ENCODE results near the gene NOD1.

NOD1 gene

DNA sequence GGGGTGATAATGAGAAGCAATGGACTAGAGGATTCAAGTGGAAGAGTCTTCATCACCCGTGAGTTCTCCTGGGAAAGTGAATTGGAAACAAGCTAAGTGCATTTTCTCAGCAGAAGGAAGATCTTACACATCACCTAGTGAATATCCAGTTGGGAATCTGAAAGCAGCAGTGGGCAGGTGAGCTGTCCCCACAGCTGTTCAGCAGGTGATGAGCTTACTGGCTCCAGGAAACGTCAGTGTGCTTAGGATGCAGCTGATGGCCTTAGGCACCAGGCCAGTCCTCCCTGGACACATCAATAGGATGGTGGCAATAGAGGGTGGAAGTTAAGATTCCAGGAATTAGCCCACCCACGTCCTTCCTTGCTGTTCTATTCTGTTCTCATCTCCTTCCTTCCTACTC is 66.7 kb downstream of the NOD1 start:
- no peak for ATAC-seq
- TF ChIP-seq ZFP30 (CRISPR knock-in tag; IDR thresholded peaks at IDR 0.05) (no peak), GLIS3 (CRISPR knock-in tag; IDR thresholded peaks at IDR 0.05) (no peak), ZNF8 (CRISPR knock-in tag; IDR thresholded peaks at IDR 0.05) (no peak), RARB (CRISPR knock-in tag; IDR thresholded peaks at IDR 0.05) (no peak), CSDC2 (CRISPR knock-in tag; IDR thresholded peaks at IDR 0.05) (no peak), ZNF70 (CRISPR knock-in tag; IDR thresholded peaks at IDR 0.05) (no peak), PPARA (CRISPR knock-in tag; IDR thresholded peaks at IDR 0.05; ENCODE audit: borderline replicate concordance) (no peak), ESRRG (CRISPR knock-in tag; IDR thresholded peaks at IDR 0.05) (no peak), TOX (CRISPR knock-in tag; IDR thresholded peaks at IDR 0.05; ENCODE audit: borderline replicate concordance) (no peak), SNAI2 (CRISPR knock-in tag; IDR thresholded peaks at IDR 0.05) (no peak), BACH2 (CRISPR knock-in tag; IDR thresholded peaks at IDR 0.05; ENCODE audit: borderline replicate concordance) (no peak), ZFP3 (CRISPR knock-in tag; IDR thresholded peaks at IDR 0.05) (no peak), ARNTL (CRISPR knock-in tag; IDR thresholded peaks at IDR 0.05; ENCODE audit: borderline replicate concordance, low read depth) (no peak)
- TF ChIP-seq, protein P1, sequence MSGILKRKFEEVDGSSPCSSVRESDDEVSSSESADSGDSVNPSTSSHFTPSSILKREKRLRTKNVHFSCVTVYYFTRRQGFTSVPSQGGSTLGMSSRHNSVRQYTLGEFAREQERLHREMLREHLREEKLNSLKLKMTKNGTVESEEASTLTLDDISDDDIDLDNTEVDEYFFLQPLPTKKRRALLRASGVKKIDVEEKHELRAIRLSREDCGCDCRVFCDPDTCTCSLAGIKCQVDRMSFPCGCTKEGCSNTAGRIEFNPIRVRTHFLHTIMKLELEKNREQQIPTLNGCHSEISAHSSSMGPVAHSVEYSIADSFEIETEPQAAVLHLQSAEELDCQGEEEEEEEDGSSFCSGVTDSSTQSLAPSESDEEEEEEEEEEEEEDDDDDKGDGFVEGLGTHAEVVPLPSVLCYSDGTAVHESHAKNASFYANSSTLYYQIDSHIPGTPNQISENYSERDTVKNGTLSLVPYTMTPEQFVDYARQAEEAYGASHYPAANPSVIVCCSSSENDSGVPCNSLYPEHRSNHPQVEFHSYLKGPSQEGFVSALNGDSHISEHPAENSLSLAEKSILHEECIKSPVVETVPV (CRISPR knock-in tag; IDR thresholded peaks at IDR 0.05), result no peak
- TF ChIP-seq, protein P2, sequence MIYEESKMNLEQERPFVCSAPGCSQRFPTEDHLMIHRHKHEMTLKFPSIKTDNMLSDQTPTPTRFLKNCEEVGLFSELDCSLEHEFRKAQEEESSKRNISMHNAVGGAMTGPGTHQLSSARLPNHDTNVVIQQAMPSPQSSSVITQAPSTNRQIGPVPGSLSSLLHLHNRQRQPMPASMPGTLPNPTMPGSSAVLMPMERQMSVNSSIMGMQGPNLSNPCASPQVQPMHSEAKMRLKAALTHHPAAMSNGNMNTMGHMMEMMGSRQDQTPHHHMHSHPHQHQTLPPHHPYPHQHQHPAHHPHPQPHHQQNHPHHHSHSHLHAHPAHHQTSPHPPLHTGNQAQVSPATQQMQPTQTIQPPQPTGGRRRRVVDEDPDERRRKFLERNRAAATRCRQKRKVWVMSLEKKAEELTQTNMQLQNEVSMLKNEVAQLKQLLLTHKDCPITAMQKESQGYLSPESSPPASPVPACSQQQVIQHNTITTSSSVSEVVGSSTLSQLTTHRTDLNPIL (CRISPR knock-in tag; IDR thresholded peaks at IDR 0.05; ENCODE audit: low read depth), result no peak
- TF ChIP-seq, protein P3, sequence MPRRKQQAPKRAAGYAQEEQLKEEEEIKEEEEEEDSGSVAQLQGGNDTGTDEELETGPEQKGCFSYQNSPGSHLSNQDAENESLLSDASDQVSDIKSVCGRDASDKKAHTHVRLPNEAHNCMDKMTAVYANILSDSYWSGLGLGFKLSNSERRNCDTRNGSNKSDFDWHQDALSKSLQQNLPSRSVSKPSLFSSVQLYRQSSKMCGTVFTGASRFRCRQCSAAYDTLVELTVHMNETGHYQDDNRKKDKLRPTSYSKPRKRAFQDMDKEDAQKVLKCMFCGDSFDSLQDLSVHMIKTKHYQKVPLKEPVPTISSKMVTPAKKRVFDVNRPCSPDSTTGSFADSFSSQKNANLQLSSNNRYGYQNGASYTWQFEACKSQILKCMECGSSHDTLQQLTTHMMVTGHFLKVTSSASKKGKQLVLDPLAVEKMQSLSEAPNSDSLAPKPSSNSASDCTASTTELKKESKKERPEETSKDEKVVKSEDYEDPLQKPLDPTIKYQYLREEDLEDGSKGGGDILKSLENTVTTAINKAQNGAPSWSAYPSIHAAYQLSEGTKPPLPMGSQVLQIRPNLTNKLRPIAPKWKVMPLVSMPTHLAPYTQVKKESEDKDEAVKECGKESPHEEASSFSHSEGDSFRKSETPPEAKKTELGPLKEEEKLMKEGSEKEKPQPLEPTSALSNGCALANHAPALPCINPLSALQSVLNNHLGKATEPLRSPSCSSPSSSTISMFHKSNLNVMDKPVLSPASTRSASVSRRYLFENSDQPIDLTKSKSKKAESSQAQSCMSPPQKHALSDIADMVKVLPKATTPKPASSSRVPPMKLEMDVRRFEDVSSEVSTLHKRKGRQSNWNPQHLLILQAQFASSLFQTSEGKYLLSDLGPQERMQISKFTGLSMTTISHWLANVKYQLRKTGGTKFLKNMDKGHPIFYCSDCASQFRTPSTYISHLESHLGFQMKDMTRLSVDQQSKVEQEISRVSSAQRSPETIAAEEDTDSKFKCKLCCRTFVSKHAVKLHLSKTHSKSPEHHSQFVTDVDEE (CRISPR knock-in tag; IDR thresholded peaks at IDR 0.05), result no peak
- TF ChIP-seq, protein P4, sequence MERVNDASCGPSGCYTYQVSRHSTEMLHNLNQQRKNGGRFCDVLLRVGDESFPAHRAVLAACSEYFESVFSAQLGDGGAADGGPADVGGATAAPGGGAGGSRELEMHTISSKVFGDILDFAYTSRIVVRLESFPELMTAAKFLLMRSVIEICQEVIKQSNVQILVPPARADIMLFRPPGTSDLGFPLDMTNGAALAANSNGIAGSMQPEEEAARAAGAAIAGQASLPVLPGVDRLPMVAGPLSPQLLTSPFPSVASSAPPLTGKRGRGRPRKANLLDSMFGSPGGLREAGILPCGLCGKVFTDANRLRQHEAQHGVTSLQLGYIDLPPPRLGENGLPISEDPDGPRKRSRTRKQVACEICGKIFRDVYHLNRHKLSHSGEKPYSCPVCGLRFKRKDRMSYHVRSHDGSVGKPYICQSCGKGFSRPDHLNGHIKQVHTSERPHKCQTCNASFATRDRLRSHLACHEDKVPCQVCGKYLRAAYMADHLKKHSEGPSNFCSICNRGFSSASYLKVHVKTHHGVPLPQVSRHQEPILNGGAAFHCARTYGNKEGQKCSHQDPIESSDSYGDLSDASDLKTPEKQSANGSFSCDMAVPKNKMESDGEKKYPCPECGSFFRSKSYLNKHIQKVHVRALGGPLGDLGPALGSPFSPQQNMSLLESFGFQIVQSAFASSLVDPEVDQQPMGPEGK (CRISPR knock-in tag; IDR thresholded peaks at IDR 0.05; ENCODE audit: borderline replicate concordance), result no peak
- TF ChIP-seq, protein P5, sequence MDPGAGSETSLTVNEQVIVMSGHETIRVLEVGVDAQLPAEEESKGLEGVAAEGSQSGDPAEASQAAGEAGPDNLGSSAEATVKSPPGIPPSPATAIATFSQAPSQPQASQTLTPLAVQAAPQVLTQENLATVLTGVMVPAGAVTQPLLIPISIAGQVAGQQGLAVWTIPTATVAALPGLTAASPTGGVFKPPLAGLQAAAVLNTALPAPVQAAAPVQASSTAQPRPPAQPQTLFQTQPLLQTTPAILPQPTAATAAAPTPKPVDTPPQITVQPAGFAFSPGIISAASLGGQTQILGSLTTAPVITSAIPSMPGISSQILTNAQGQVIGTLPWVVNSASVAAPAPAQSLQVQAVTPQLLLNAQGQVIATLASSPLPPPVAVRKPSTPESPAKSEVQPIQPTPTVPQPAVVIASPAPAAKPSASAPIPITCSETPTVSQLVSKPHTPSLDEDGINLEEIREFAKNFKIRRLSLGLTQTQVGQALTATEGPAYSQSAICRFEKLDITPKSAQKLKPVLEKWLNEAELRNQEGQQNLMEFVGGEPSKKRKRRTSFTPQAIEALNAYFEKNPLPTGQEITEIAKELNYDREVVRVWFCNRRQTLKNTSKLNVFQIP (CRISPR knock-in tag; IDR thresholded peaks at IDR 0.05; ENCODE audit: borderline replicate concordance, low read depth), result no peak

DNA sequence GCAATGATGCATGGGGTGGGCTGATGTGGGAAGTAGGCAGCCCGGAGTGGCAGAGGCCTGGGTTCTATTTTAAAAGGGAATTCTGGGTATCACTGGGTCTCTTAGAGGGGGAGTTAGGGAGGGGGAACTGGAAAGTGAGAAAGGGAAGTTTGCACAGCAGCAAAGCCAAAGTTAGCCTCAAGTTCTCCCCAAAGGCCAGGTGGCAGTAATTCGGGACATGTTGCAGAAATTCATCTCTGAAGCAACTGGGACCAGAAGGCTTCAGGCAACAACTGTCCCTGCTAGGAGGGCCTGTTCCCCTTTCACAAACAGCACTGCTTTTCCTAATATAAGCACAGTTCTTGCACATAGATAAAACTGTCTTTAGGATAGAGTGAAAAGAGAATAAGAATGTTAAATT is 67.4 kb downstream of the NOD1 start:
- no peak for TF ChIP-seq ISL1 (CRISPR knock-in tag; IDR thresholded peaks at IDR 0.05)
- no peak for ATAC-seq

DNA sequence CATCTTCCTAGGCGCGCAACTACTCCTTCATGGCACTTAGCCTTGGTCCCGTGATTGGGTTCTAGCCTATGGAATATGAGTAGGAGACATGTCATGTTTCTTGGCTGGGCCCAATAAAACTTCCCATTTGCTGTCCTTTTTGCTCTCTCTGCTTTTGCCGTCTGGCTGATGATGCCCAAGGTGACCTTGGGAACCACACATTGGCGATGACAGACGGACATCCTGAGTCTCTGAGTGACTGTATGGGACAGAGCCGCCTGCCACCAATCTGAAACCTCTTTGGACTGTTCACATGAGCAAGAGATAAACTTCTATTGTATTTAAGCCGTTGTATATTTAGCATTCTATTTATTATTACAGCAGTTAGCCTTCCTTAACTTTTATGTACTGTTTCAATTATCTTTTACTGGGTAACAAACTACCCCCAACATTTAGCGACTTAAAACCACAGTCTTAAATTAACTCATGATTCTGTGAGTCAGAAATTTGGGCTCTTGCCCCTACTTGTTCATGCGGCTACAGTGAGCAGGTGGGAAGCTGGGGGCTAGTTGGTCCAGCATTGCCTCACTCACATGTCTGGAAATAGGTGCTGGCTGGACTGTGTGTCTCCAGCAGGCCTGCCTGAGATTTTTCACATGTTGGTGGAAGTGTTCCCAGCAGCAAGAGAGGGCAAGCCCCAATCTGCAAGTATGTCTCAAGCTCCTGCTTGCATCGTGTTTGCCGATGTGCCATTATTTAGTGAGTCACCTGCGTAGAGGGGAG is 71.7 kb downstream of the NOD1 start:
- TF ChIP-seq ZC3H10 (CRISPR knock-in tag; IDR thresholded peaks at IDR 0.05), result no peak
- no peak for TF ChIP-seq TOX (CRISPR knock-in tag; IDR thresholded peaks at IDR 0.05; ENCODE audit: borderline replicate concordance)
- no peak for TF ChIP-seq GLIS3 (CRISPR knock-in tag; IDR thresholded peaks at IDR 0.05)
- no peak for TF ChIP-seq ZFP3 (CRISPR knock-in tag; IDR thresholded peaks at IDR 0.05)
- no peak for TF ChIP-seq OSR1 (CRISPR knock-in tag; IDR thresholded peaks at IDR 0.05)
- TF ChIP-seq ZFP30 (CRISPR knock-in tag; IDR thresholded peaks at IDR 0.05), result no peak
- TF ChIP-seq SNAI2 (CRISPR knock-in tag; IDR thresholded peaks at IDR 0.05), result no peak
- TF ChIP-seq BACH2 (CRISPR knock-in tag; IDR thresholded peaks at IDR 0.05; ENCODE audit: borderline replicate concordance), result no peak
- TF ChIP-seq ISL1 (CRISPR knock-in tag; IDR thresholded peaks at IDR 0.05), result no peak
- no peak for ATAC-seq
